ENCODE data around the gene CTPS1. TPM values are rescaled to one million over a fixed set of nuclear protein-coding genes. Genes with fewer than 3 reads are reported as not detected.

Gene CTPS1
- total RNA-seq, 4 donors from 2014 or later, result 43.7 to 181 (median 107) TPM

DNA sequence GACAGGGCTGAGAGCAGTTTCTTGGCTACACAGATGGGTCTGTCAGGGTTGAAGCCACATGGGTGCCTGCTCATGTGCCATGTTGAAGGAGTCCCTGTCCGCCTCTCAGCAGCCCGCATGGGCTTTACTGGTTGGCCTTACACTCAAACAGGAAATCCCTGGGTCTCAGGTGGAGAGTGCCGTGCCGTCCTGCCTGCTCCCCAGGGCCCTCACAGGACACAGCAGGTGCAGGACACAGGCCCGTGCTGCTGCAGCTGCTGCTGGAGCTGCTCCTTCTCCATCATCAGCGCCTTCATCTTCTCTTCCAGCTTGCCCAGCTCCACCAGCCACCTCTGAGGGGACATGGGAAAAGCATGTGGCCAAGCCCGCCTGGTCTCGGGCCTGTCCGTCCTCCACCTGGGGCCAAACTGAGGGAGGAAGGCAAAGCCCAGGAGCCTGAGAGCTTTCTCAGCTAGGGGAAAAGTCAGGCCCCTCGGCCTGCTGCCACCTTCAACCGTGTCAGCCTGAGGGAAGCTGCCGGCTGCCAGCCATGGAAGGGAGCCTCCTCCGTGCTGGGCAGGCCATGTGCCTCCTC is 36.5 kb downstream of the CTPS1 start:
- no peaks in the 10 kb centered on the region for H3K9me3 ChIP-seq
- H3K27me3 ChIP-seq, result no peaks in the 10 kb centered on the region
- no peak for DNase-seq
- TF ChIP-seq POLR2A (IDR thresholded peaks at IDR 0.05), result no peak
- TF ChIP-seq, protein P1, sequence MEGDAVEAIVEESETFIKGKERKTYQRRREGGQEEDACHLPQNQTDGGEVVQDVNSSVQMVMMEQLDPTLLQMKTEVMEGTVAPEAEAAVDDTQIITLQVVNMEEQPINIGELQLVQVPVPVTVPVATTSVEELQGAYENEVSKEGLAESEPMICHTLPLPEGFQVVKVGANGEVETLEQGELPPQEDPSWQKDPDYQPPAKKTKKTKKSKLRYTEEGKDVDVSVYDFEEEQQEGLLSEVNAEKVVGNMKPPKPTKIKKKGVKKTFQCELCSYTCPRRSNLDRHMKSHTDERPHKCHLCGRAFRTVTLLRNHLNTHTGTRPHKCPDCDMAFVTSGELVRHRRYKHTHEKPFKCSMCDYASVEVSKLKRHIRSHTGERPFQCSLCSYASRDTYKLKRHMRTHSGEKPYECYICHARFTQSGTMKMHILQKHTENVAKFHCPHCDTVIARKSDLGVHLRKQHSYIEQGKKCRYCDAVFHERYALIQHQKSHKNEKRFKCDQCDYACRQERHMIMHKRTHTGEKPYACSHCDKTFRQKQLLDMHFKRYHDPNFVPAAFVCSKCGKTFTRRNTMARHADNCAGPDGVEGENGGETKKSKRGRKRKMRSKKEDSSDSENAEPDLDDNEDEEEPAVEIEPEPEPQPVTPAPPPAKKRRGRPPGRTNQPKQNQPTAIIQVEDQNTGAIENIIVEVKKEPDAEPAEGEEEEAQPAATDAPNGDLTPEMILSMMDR (IDR thresholded peaks at IDR 0.05), result no peak
- no peaks in the 10 kb centered on the region for H3K4me1 ChIP-seq
- H3K27ac ChIP-seq, result no peak overlapping the region
- no peak overlapping the region for H3K4me3 ChIP-seq
- peaks cover 0 to 35% (median 0%) of the 10 kb centered on the region in 3 donors for H3K36me3 ChIP-seq

DNA sequence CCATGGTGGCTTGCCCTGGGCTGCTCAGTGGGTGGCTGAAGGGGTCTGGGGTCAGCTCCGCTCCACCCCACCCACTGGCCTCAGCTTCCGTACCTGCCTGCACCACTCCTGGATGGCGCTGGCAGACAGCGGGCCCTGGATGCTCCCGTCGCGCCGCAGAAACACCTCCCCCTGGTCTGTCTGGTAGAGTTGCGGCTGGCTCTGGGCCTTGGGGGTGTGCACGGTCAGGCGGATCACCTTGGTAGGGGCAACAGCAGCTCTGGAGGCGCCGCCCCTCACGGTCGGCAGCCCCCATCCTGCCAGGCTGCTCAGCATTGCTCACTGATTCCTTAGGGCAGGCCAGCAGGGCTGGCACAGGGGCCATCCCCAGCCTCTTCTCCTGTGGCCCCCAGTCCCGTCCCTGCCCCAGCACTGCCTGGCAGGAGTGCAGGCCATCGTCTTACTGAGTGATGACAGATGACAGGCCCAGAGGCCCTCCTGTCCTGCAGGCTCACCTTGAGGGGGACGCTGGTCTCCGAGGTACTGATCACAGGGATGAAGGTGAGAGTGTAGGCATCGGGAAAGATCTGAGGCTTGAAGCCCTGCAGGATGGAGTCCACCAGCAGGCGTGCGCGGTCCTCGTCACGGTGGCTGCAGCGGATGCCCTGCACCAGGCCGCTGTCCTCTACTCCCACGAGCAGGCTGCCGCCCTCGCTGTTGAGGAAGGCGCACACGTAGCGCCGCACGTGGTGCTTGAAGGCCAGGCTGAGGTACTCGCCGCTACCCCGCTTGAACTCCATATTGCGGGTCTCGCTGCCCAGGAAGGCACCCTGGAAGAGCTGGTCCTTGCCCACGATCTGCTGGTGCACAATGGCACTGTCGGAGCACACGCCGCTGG is 37.9 kb downstream of the CTPS1 start:
- no peaks in the 10 kb centered on the region for H3K27me3 ChIP-seq
- H3K4me1 ChIP-seq, result no peaks in the 10 kb centered on the region
- H3K27ac ChIP-seq, result no peak overlapping the region
- TF ChIP-seq POLR2A (IDR thresholded peaks at IDR 0.05), result no peak
- TF ChIP-seq, protein P1 (IDR thresholded peaks at IDR 0.05), result no peak
- no peak for DNase-seq
- H3K9me3 ChIP-seq, result no peaks in the 10 kb centered on the region
- no peak overlapping the region for H3K4me3 ChIP-seq
- peaks cover 0 to 22% (median 0%) of the 10 kb centered on the region in 3 donors for H3K36me3 ChIP-seq

DNA sequence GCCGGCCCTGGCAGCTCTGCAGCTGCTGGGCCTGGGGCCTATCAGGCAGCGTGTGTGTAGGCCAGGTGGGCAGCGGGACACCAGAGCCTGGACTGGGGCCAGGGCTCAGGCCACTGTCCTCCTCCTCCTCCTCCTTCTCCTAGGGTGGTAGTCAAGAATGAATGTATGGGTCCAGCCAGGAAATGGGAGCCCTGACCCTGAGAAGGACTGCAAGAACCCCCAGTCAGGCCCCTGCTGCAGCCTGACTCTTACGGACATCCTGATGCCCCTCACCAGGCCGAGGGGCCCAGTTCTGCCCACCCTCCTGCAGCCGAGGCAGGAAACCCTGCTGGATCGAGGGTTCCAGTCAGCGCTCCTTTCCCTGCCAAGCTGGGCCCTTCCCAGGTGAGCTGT is 38.5 kb downstream of the CTPS1 start:
- H3K27ac ChIP-seq, result no peak overlapping the region
- H3K4me1 ChIP-seq, result no peaks in the 10 kb centered on the region
- H3K36me3 ChIP-seq, result peaks cover 0 to 16% (median 0%) of the 10 kb centered on the region in 3 donors
- no peak overlapping the region for H3K4me3 ChIP-seq
- no peak for DNase-seq
- no peaks in the 10 kb centered on the region for H3K27me3 ChIP-seq
- TF ChIP-seq, protein P1 (IDR thresholded peaks at IDR 0.05), result no peak
- no peak for TF ChIP-seq POLR2A (IDR thresholded peaks at IDR 0.05)
- no peaks in the 10 kb centered on the region for H3K9me3 ChIP-seq

DNA sequence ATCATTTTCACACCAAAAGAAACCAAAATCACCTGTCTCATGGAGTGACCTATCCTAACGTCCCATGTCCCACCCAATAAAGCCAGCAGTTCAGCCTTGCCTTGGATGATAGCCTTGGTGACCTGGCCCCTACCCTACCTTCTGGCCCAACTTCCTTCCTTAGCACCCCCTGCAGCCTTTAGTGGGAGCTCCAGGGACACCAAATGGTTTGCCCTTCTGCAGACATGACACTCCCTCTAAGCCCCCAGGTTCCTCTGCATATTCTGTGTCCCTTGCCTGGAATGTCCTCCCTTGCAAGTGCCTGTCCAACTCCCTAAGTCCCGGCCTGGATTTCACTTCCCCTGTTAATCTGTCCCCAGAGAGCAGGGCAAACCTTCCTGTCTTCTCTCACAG is 39.9 kb downstream of the CTPS1 start:
- Histone ChIP-seq H3K27ac (no peak overlapping the region), H3K36me3 (peaks cover 0 to 20% (median 0%) of the 10 kb centered on the region in 3 donors), H3K27me3 (no peaks in the 10 kb centered on the region), H3K9me3 (no peaks in the 10 kb centered on the region), H3K4me3 (no peak overlapping the region), H3K4me1 (no peaks in the 10 kb centered on the region)
- DNase-seq, result no peak
- TF ChIP-seq, protein P1 (IDR thresholded peaks at IDR 0.05), result no peak
- no peak for TF ChIP-seq POLR2A (IDR thresholded peaks at IDR 0.05)

DNA sequence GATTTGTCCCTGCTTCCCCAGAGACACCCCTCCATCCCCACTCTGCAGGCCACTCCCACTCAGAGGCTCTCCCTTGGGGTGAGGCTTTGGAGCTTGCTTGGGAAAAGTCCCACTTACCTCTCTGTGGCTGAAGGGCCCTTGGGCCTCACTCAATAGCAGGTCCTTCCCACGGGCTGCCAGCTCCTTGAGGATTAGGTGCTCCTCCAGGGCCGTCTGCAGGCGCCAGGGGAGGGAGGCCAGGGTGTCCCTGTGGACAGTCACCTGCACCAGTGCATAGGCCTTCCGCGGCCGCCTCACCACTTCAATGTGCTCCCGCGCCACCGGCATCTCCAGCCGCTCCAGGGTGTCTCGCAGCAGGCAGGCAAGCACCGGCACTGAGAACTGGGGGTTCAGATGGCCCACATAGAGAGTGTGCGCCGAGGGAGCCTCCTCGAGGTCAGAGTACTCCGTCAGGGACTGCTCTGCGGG is 40.6 kb downstream of the CTPS1 start:
- Histone ChIP-seq H3K4me1 (no peaks in the 10 kb centered on the region), H3K9me3 (no peaks in the 10 kb centered on the region)

More for the DNA sequence above, 40.6 kb downstream of the CTPS1 start:
- DNase-seq, result no peak
- no peak overlapping the region for H3K4me3 ChIP-seq
- peaks cover 0 to 22% (median 0%) of the 10 kb centered on the region in 3 donors for H3K36me3 ChIP-seq
- TF ChIP-seq, protein P1 (IDR thresholded peaks at IDR 0.05), result no peak
- no peak for TF ChIP-seq POLR2A (IDR thresholded peaks at IDR 0.05)
- H3K27ac ChIP-seq, result no peak overlapping the region
- no peaks in the 10 kb centered on the region for H3K27me3 ChIP-seq

Data from Peyer's patch (tissue), 4 donors.